Calu3 (cell line): ENCODE data around the gene NOL3. TPM values are rescaled to one million over a fixed set of nuclear protein-coding genes. Genes with fewer than 3 reads are reported as not detected.

ENCODE experiments used
- BruUV-seq: library from RNA; stranded (reverse); fragments of 400-500 nt; replicated peaks from 2 replicates; lab custom pipeline; 2021; lab: Mats Ljungman, UMichigan
- CTCF ChIA-PET: fragments of 300-600 bp; sonication (Branson Sonifier 250); formaldehyde crosslinking; loops from one replicate; lab custom pipeline; 2022; ENCODE audit warnings: antibody characterized with exemption; lab: Charles Lee
- DNase-seq: peaks from one replicate; pipeline ENCODE4 v3.0.0; 2022
- H3K27ac Mint-ChIP-seq: one replicate; pipeline ENCODE4 v1.8.0; 2022; ENCODE audit warnings: mixed read lengths; ENCODE audit not compliant: unreplicated experiment
- H3K27me3 Mint-ChIP-seq: one replicate; pipeline ENCODE4 v1.8.0; 2022; ENCODE audit warnings: mixed read lengths; ENCODE audit not compliant: unreplicated experiment
- H3K36me3 Mint-ChIP-seq: one replicate; pipeline ENCODE4 v1.8.0; 2022; ENCODE audit warnings: mild to moderate bottlenecking, moderate library complexity, mixed read lengths; ENCODE audit not compliant: insufficient read depth, unreplicated experiment
- H3K4me1 Mint-ChIP-seq: one replicate; pipeline ENCODE4 v1.8.0; 2022; ENCODE audit warnings: mild to moderate bottlenecking, low read depth, mixed read lengths; ENCODE audit not compliant: unreplicated experiment
- H3K4me3 Mint-ChIP-seq: one replicate; pipeline ENCODE4 v1.8.0; 2022; ENCODE audit warnings: mild to moderate bottlenecking, low read depth, moderate library complexity, mixed read lengths; ENCODE audit not compliant: unreplicated experiment
- H3K9me3 Mint-ChIP-seq: one replicate; pipeline ENCODE4 v1.8.0; 2022; ENCODE audit warnings: low read depth, mixed read lengths; ENCODE audit not compliant: unreplicated experiment
- intact Hi-C: fragments of 100-400 bp; cut with micrococcal nuclease; formaldehyde crosslinking; loops from one replicate; pipeline ENCODE4 v1.10.0; 2022; ENCODE audit not compliant: unreplicated experiment
- total RNA-seq: library from RNA; stranded (reverse); gene quantifications from 2 replicates; pipeline ENCODE4 v1.2.3, GENCODE V29; 2022
- TF ChIP-seq, protein P1 (sequence below): fragments of 200-600 bp; IDR thresholded peaks from one replicate; pipeline ENCODE4 v1.8.0; 2022; ENCODE audit warnings: antibody characterized with exemption; ENCODE audit not compliant: unreplicated experiment

The NOL3 gene
- total RNA-seq, 1 experiment from 2014 or later = 33.5 TPM

DNA sequence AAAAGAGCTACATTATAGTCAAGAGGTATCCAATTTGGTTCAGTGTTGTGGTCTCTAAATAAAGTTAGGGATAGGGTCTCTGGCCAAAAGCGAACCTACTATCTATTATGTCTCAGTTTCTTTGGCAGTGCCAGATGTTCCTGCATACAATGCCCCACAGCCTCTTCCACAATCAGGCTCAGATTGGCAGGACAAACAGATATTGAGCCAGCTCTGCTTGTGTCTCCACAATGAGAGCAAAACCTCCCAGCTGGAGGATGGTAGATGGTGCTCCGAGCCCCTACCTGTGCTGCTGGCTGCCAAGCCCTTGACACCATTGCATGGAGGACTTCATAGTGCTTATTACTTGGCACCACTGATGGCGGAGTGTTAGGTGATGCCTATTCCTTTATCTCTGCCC lies 40.9 kb upstream of the NOL3 start:
- no peak overlapping the region for H3K27ac Mint-ChIP-seq
- no peak for DNase-seq
- H3K4me1 Mint-ChIP-seq = no peaks in the 10 kb centered on the region
- H3K27me3 Mint-ChIP-seq = no peaks in the 10 kb centered on the region
- intact Hi-C loops = no loop called here
- CTCF ChIA-PET = interaction anchor here (0.6 kb wide), 2 partner anchors 10 to 139 kb away, joined by 3 to 4 read pairs; no protein-coding TSS in a partner anchor
- BruUV-seq = no TSS peak
- H3K36me3 Mint-ChIP-seq = peaks cover 9% of the 10 kb centered on the region
- H3K9me3 Mint-ChIP-seq = no peaks in the 10 kb centered on the region
- H3K4me3 Mint-ChIP-seq = no peak overlapping the region
- TF ChIP-seq, protein P1, sequence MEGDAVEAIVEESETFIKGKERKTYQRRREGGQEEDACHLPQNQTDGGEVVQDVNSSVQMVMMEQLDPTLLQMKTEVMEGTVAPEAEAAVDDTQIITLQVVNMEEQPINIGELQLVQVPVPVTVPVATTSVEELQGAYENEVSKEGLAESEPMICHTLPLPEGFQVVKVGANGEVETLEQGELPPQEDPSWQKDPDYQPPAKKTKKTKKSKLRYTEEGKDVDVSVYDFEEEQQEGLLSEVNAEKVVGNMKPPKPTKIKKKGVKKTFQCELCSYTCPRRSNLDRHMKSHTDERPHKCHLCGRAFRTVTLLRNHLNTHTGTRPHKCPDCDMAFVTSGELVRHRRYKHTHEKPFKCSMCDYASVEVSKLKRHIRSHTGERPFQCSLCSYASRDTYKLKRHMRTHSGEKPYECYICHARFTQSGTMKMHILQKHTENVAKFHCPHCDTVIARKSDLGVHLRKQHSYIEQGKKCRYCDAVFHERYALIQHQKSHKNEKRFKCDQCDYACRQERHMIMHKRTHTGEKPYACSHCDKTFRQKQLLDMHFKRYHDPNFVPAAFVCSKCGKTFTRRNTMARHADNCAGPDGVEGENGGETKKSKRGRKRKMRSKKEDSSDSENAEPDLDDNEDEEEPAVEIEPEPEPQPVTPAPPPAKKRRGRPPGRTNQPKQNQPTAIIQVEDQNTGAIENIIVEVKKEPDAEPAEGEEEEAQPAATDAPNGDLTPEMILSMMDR = no peak

DNA sequence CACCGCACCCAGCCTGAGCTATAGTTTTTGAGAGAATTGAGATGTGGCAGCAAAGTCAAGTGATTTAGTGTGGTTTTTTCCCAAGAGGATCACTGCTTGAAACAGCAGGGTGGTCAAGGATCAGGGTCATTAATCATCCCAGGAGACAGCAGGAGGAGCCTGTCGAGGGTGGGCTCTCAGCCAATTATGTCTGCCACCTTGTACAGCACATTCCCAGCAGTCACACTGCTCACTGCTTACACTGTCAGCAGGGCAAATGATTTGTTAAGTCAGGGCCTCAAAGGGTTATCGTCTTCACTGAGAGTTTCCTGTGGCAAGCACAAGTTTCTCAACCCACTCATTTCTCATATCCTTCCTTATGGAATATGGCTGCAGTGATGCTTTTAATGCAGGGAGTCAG lies 32.7 kb upstream of the NOL3 start:
- DNase-seq = no peak
- H3K36me3 Mint-ChIP-seq = peaks cover 31% of the 10 kb centered on the region
- intact Hi-C loops = no loop called here
- no peaks in the 10 kb centered on the region for H3K4me1 Mint-ChIP-seq
- TF ChIP-seq, protein P1 = no peak
- BruUV-seq = no TSS peak
- CTCF ChIA-PET = no interaction called here
- H3K27me3 Mint-ChIP-seq = no peaks in the 10 kb centered on the region
- H3K9me3 Mint-ChIP-seq = no peaks in the 10 kb centered on the region
- no peak overlapping the region for H3K4me3 Mint-ChIP-seq
- no peak overlapping the region for H3K27ac Mint-ChIP-seq

DNA sequence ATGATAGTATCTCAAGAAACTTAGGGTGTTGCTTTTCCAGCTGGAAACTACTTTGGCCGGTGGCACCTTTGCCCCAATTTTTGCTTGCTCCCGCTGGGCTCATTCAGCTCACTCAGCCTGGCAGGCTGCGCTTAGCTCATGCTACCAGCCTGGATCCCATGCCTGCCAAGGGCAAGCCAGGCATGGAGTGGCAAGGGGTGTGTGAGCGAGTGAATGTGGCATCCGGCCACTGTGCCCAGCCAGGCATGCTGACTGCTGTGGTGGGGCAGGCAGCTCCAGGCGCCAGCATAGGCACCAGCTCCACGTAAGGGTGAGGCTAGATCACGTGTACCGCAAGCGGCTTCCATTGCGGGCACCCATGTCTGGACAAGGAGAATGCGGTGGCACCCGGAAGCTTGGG lies 28.9 kb upstream of the NOL3 start:
- no peak overlapping the region for H3K27ac Mint-ChIP-seq
- CTCF ChIA-PET = no interaction called here
- H3K4me1 Mint-ChIP-seq = no peaks in the 10 kb centered on the region
- H3K9me3 Mint-ChIP-seq = no peaks in the 10 kb centered on the region
- peaks cover 42% of the 10 kb centered on the region for H3K36me3 Mint-ChIP-seq
- H3K27me3 Mint-ChIP-seq = no peaks in the 10 kb centered on the region
- intact Hi-C loops = no loop called here
- BruUV-seq = no TSS peak
- no peak overlapping the region for H3K4me3 Mint-ChIP-seq
- TF ChIP-seq, protein P1 = no peak
- no peak for DNase-seq

- peaks cover 38% of the 10 kb centered on the region for H3K36me3 Mint-ChIP-seq
These were observed 28.0 kb upstream of the NOL3 start for GRCh38 chr16:67142342-67142741.

More at GRCh38 chr16:67142342-67142741, 28.0 kb upstream of the NOL3 start:
- DNase-seq = no peak
- intact Hi-C loops = no loop called here
- CTCF ChIA-PET = no interaction called here
- BruUV-seq = no TSS peak
- H3K9me3 Mint-ChIP-seq = no peaks in the 10 kb centered on the region
- H3K27me3 Mint-ChIP-seq = no peaks in the 10 kb centered on the region
- no peak overlapping the region for H3K4me3 Mint-ChIP-seq
- TF ChIP-seq, protein P1 = no peak
- H3K27ac Mint-ChIP-seq = no peak overlapping the region
- H3K4me1 Mint-ChIP-seq = no peaks in the 10 kb centered on the region
